PC-9 (cell line): Measurements from ENCODE around the gene KLHL36. TPM values are rescaled to one million over a fixed set of nuclear protein-coding genes. Genes with fewer than 3 reads are reported as not detected.

Source experiments
- BruUV-seq: library from RNA; stranded (reverse); fragments of 400-500 nt; replicated peaks from 2 replicates; lab custom pipeline; 2021; lab: Mats Ljungman, UMichigan
- CTCF ChIA-PET: fragments of 300-600 bp; sonication (Branson Sonifier 250); formaldehyde crosslinking; loops from one replicate; lab custom pipeline; 2022; ENCODE audit warnings: antibody characterized with exemption; lab: Charles Lee
- POLR2A ChIA-PET: fragments of 300-600 bp; sonication (Branson Sonifier 250); formaldehyde crosslinking; loops from one replicate; lab custom pipeline; 2022; ENCODE audit warnings: antibody characterized with exemption; ENCODE audit not compliant: unreplicated experiment; lab: Charles Lee
- DNase-seq, 2 experiments: peaks; one replicate each; pipeline versions ENCODE4 v3.0.0 to v3.0.0-alpha.2; 2015 to 2022; ENCODE audit warnings: mixed read lengths in 1 of 2
- H2AFZ ChIP-seq: fragments of 200-600 bp; sonication (generic); 2 replicates; pipeline ENCODE4 v1.8.1; 2017; ENCODE audit warnings: antibody characterized with exemption
- H3F3A ChIP-seq: fragments of 200-600 bp; sonication (generic); 2 replicates; pipeline ENCODE4 v1.8.1; 2017; ENCODE audit warnings: antibody characterized with exemption, mild to moderate bottlenecking, low read depth; ENCODE audit not compliant: insufficient read depth
- H3K27ac ChIP-seq: fragments of 200-600 bp; sonication (generic); 2 replicates; pipeline ENCODE4 v1.6.1; 2016; ENCODE audit warnings: mixed run types
- H3K27me3 ChIP-seq: fragments of 200-600 bp; sonication (generic); 2 replicates; pipeline ENCODE4 v1.6.1; 2016; ENCODE audit warnings: low read depth, mixed run types; ENCODE audit not compliant: insufficient read depth
- H3K36me3 ChIP-seq: fragments of 200-600 bp; sonication (generic); 2 replicates; pipeline ENCODE4 v1.6.1; 2016; ENCODE audit warnings: low read depth, mixed run types
- H3K4me1 ChIP-seq: fragments of 200-600 bp; sonication (generic); replicated peaks from 2 replicates; pipeline ENCODE4 v1.6.1; 2016; ENCODE audit warnings: mixed run types; ENCODE audit not compliant: insufficient read depth
- H3K4me2 ChIP-seq: fragments of 200-600 bp; sonication (generic); 2 replicates; pipeline ENCODE4 v1.6.1; 2017; ENCODE audit warnings: mixed run types
- H3K4me3 ChIP-seq: fragments of 200-600 bp; sonication (generic); 2 replicates; pipeline ENCODE4 v1.6.1; 2016; ENCODE audit warnings: mixed run types
- H3K79me2 ChIP-seq: fragments of 200-600 bp; sonication (generic); 2 replicates; pipeline ENCODE4 v1.6.1; 2017; ENCODE audit warnings: low read depth, mixed run types
- H3K9me2 ChIP-seq: fragments of 200-600 bp; sonication (generic); 2 replicates; pipeline ENCODE4 v1.8.1; 2017; ENCODE audit warnings: mild to moderate bottlenecking; ENCODE audit not compliant: insufficient read depth
- H3K9me3 ChIP-seq: fragments of 200-600 bp; sonication (generic); 2 replicates; pipeline ENCODE4 v1.8.1; 2016; ENCODE audit warnings: low read depth; ENCODE audit not compliant: insufficient read depth
- H4K20me1 ChIP-seq: fragments of 200-600 bp; sonication (generic); 2 replicates; pipeline ENCODE4 v1.8.1; 2017; ENCODE audit not compliant: insufficient read depth
- CTCF ChIP-seq: fragments of 200-600 bp; sonication (generic); conservative IDR thresholded peaks from 2 replicates; pipeline ENCODE4 v1.6.1; 2017; ENCODE audit warnings: mixed run types, antibody characterized with exemption, mild to moderate bottlenecking, moderate library complexity
- EZH2 ChIP-seq: fragments of 200-600 bp; sonication (generic); IDR thresholded peaks from 2 replicates; pipeline ENCODE4 v1.8.0; 2017; ENCODE audit warnings: antibody characterized with exemption, low read depth
- intact Hi-C: fragments of 100-400 bp; cut with micrococcal nuclease; formaldehyde crosslinking; loops from one replicate; pipeline ENCODE4 v1.10.0; 2022; ENCODE audit not compliant: unreplicated experiment
- total RNA-seq: library from RNA; stranded (reverse); gene quantifications from 2 replicates; pipeline ENCODE4 v1.2.3, GENCODE V29; 2021

KLHL36 gene
- total RNA-seq, 1 experiment from 2014 or later: 73.8 TPM

- intact Hi-C loops: loop anchor here (5.0 kb wide), 1 partner anchor 664 kb away; the partner anchor contains the start of gene OSGIN1
- peaks cover 41% of the 10 kb centered on the region for H3K4me1 ChIP-seq
- BruUV-seq: TSS peak; percentile 51
- H3K4me2 ChIP-seq: peak overlapping the region; percentile 88
- H2AFZ ChIP-seq: peak overlapping the region; percentile 55; the same call in 1 of the 2 replicates
- peaks cover 62% of the 10 kb centered on the region for H3K79me2 ChIP-seq
- CTCF ChIA-PET: interaction anchor here (0.7 kb wide), 1 partner anchor 104 kb away, joined by 3 read pairs; no protein-coding TSS in a partner anchor
- H3K9me3 ChIP-seq: no peaks in the 10 kb centered on the region
- peak overlapping the region; percentile 46 for H3K27ac ChIP-seq
- peak overlapping the region; percentile 74 for H3K4me3 ChIP-seq
- TF ChIP-seq CTCF (no peak), EZH2 (no peak)
- no peaks in the 10 kb centered on the region for H3K9me2 ChIP-seq
- H3K36me3 ChIP-seq: no peaks in the 10 kb centered on the region; the same call in 1 of the 2 replicates
- no peaks in the 10 kb centered on the region for H3K27me3 ChIP-seq
- peaks cover 53% of the 10 kb centered on the region for H4K20me1 ChIP-seq
- H3F3A ChIP-seq: peaks cover 22% of the 10 kb centered on the region; the same call in 1 of the 2 replicates
- POLR2A ChIA-PET: interaction anchor here (0.5 to 0.9 kb wide), 2 partner anchors 35 to 264 kb away, joined by 6 to 10 read pairs; no protein-coding TSS in a partner anchor
- peak in 1 of 2 experiments; percentile 46 for DNase-seq
Observed at GRCh38 chr16:84616515-84616914, 31.8 kb upstream of the KLHL36 start.

DNA sequence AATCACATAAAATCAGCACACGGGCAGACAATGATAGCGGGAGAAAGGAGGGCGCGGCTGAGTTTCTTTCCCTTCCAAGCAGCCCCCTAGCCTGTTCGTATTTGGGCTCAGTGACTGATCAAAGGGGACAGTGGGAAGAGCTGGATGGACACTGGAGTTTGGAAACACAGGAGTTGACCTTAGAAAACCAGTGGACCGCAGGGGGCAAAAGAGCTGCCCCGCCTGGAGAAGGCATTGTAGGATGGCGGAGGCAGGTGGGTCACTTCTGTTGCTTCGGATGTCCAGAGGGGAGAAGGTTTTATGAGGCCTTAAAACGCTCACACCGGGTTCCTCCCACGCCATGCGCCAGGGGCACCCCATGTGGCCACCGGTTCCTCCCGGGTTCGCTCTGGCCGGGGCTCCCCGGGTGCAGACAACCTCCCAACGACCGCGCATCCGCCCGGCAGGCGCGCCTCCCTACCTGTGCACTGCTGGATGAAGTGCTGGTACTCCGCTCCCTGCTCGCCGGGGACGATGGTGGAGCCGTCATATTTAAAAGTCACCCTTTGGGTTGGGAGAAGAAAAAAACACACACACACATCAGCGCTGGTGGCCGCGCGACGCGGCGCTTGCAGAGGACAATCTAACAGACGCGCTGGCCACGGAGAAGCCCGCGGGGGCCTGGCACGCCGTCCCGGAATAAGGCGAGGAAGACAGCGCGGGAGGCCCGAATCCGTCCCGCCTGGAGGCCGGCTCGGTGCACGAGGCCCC is 31.1 kb upstream of the KLHL36 start:
- intact Hi-C loops: loop anchor here (5.0 kb wide), 1 partner anchor 665 kb away; the partner anchor contains the start of gene OSGIN1
- H4K20me1 ChIP-seq: peaks cover 46% of the 10 kb centered on the region
- CTCF ChIA-PET: no interaction called here

More for the DNA sequence above, 31.1 kb upstream of the KLHL36 start:
- peaks cover 19% of the 10 kb centered on the region; the same call in 1 of the 2 replicates for H3F3A ChIP-seq
- 0 out of 2 replicates have a peak overlapping the region, but pooled peaks have one; percentile 55 for H2AFZ ChIP-seq
- POLR2A ChIA-PET: interaction anchor here (0.7 to 1.6 kb wide), 2 partner anchors 104 to 116 kb away, joined by 3 to 22 read pairs; no protein-coding TSS in a partner anchor
- no peak for TF ChIP-seq EZH2
- no peak; the same call in 1 of the 2 replicates for TF ChIP-seq CTCF
- no peaks in the 10 kb centered on the region for H3K27me3 ChIP-seq
- peak in 1 of 2 experiments; percentile 28 for DNase-seq
- H3K36me3 ChIP-seq: no peaks in the 10 kb centered on the region; the same call in 1 of the 2 replicates
- peaks cover 55% of the 10 kb centered on the region for H3K79me2 ChIP-seq
- H3K9me3 ChIP-seq: no peaks in the 10 kb centered on the region
- H3K27ac ChIP-seq: peak overlapping the region; percentile 46
- no TSS peak for BruUV-seq
- no peaks in the 10 kb centered on the region for H3K9me2 ChIP-seq
- peaks cover 47% of the 10 kb centered on the region for H3K4me1 ChIP-seq
- H3K4me2 ChIP-seq: peak overlapping the region; percentile 88
- H3K4me3 ChIP-seq: peak overlapping the region; percentile 74
